Endometrial microvascular endothelial cells (primary cell): Measurements from ENCODE around the gene PCYT2. TPM values are rescaled to one million over a fixed set of nuclear protein-coding genes. Genes with fewer than 3 reads are reported as not detected.

ENCODE experiments used
- in situ Hi-C: cut with HindIII; loops from 2 replicates; pipeline ENCODE4 v1.10.0; 2017; ENCODE audit warnings: low sequenced_read_pairs, low pct_unique_long_range_greater_than_20kb; ENCODE audit errors: inconsistent ontology term
- total RNA-seq: library from RNA; depleted of rRNA; stranded (reverse); fragments of >200 nt; gene quantifications from one replicate; pipeline ENCODE4 v1.2.3, GENCODE V29; 2015; ENCODE audit errors: inconsistent ontology term

PCYT2 gene
- total RNA-seq, 1 donor from 2014 or later = 41.0 TPM

GRCh38 chr17:81917565-81918332, 6.5 kb upstream of the PCYT2 start, which contains the start of gene SIRT7:
Gene SIRT7, minus strand, starts transcription at chr17:81918176. Its CDS starts 45 bp downstream, at chr17:81918131.
- in situ Hi-C loops = no loop called here

GRCh38 chr17:81916234-81917001, 5.2 kb upstream of the PCYT2 start:
- in situ Hi-C loops = no loop called here

GRCh38 chr17:81915331-81915730, 4.1 kb upstream of the PCYT2 start:
- in situ Hi-C loops = no loop called here

GRCh38 chr17:81914103-81914850, 3.1 kb upstream of the PCYT2 start:
- in situ Hi-C loops = no loop called here

- in situ Hi-C loops = no loop called here
Observed at GRCh38 chr17:81913394-81914102, 2.3 kb upstream of the PCYT2 start.

- in situ Hi-C loops = no loop called here
Observed at GRCh38 chr17:81912441-81913309, 1.5 kb upstream of the PCYT2 start.

- in situ Hi-C loops = no loop called here
Observed at GRCh38 chr17:81911969-81912368, 770 bp upstream of the PCYT2 start.

GRCh38 chr17:81910840-81911276, 341 bp downstream of the PCYT2 start:
- in situ Hi-C loops = no loop called here

- in situ Hi-C loops = no loop called here
Observed at GRCh38 chr17:81909966-81910839, 996 bp downstream of the PCYT2 start.

- in situ Hi-C loops = no loop called here
Observed at GRCh38 chr17:81909231-81909630, 2.0 kb downstream of the PCYT2 start.

GRCh38 chr17:81908793-81909192, 2.4 kb downstream of the PCYT2 start:
- in situ Hi-C loops = no loop called here

- in situ Hi-C loops = no loop called here
Observed at GRCh38 chr17:81907219-81908145, 3.7 kb downstream of the PCYT2 start.

GRCh38 chr17:81906476-81907218, 4.6 kb downstream of the PCYT2 start:
- in situ Hi-C loops = no loop called here

GRCh38 chr17:81905993-81906392, 5.2 kb downstream of the PCYT2 start:
- in situ Hi-C loops = no loop called here

GRCh38 chr17:81905424-81905875, 5.7 kb downstream of the PCYT2 start:
- in situ Hi-C loops = no loop called here
